Measurements from ENCODE around the gene TOGARAM1. TPM values are rescaled to one million over a fixed set of nuclear protein-coding genes. Genes with fewer than 3 reads are reported as not detected.

Gene TOGARAM1
- total and polyA plus RNA-seq, 12 donors, result 3.7 to 25.2 (median 21.8) TPM

- Histone ChIP-seq H3K4me3 (no peak overlapping the region), H3K9me3 (no peaks in the 10 kb centered on the region), H3K27ac (no peak overlapping the region), H3K36me3 (peaks cover 0 to 12% (median 0%) of the 10 kb centered on the region in 9 donors), H3K27me3 (no peaks in the 10 kb centered on the region), H3K4me1 (peaks cover 0 to 71% (median 56%) of the 10 kb centered on the region in 9 donors)
- intact Hi-C loops (cut with DNase I), result loop anchor here in 3 of 10 donors (5.0 to 10.0 kb wide), 3 partner anchors 42 to 125 kb away; partner anchors contain the start of genes FKBP3 (in 3 of the 3), FANCM (in 2 of the 3), KLHL28 (in 2 of the 3) and TOGARAM1 (in 2 of the 3)
- WGBS, 2 donors, result 45 to 58% methylated on average over 1 of the region's 1 CpG
- DNase-seq, result no peak
- no peak for ATAC-seq
- TF ChIP-seq, protein P1, sequence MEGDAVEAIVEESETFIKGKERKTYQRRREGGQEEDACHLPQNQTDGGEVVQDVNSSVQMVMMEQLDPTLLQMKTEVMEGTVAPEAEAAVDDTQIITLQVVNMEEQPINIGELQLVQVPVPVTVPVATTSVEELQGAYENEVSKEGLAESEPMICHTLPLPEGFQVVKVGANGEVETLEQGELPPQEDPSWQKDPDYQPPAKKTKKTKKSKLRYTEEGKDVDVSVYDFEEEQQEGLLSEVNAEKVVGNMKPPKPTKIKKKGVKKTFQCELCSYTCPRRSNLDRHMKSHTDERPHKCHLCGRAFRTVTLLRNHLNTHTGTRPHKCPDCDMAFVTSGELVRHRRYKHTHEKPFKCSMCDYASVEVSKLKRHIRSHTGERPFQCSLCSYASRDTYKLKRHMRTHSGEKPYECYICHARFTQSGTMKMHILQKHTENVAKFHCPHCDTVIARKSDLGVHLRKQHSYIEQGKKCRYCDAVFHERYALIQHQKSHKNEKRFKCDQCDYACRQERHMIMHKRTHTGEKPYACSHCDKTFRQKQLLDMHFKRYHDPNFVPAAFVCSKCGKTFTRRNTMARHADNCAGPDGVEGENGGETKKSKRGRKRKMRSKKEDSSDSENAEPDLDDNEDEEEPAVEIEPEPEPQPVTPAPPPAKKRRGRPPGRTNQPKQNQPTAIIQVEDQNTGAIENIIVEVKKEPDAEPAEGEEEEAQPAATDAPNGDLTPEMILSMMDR (IDR thresholded peaks at IDR 0.05), result no peak
Measured at GRCh38 chr14:45089813-45090212, 127.8 kb downstream of the TOGARAM1 start.

DNA sequence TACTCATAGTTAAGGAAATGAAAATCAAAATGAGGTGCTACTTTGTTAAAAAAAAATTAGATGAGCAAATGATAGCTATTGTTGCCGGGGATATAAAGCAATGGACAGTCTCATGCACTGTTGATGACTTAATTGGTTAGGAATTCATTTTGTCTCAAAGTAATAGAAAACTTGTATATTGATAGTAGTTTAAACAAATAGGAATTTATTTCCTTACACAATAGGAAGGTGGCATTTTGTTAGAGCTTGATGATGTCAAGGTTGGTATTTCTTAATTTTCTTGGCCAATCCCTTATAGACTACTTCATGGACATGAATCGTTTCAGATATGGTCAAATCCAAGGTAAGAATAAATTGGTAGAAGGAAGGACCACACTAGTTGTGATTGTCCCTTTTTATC is 129.7 kb downstream of the TOGARAM1 start:
- Histone ChIP-seq H3K36me3 (peaks cover 0 to 31% (median 8%) of the 10 kb centered on the region in 9 donors), H3K4me3 (no peak overlapping the region), H3K27me3 (no peaks in the 10 kb centered on the region), H3K27ac (no peak overlapping the region), H3K4me1 (peaks cover 0 to 52% (median 37%) of the 10 kb centered on the region in 9 donors), H3K9me3 (no peaks in the 10 kb centered on the region)
- intact Hi-C loops (cut with DNase I), result loop anchor here in 1 of 10 donors (5.0 kb wide), 1 partner anchor 41 kb away; the partner anchor contains the start of gene FKBP3
- TF ChIP-seq, protein P1 (IDR thresholded peaks at IDR 0.05), result no peak
- 84 to 88% methylated on average over 2 of the region's 2 CpGs for WGBS, 2 donors
- DNase-seq, result no peak
- ATAC-seq, result no peak

DNA sequence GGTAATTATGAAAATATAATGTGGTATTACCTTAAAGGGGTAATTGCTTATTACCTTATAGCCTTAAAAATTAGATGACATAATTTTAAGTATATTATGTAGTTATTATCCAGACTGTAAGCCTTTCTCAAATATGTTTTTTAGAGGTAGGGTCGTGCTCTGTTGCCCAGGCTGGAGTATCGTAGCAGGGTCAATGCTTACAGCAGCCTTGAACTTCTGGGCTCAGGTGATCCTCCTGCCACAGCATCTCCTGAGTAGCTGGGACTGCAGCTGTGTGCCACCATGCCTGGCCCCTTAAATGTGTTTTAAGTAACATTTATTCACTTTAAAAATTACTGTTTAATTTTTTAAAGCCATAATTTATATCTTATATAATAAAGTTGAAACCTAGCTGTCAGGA is 132.3 kb downstream of the TOGARAM1 start:
- Histone ChIP-seq H3K27ac (no peak overlapping the region), H3K4me3 (no peak overlapping the region), H3K36me3 (peaks cover 0 to 57% (median 25%) of the 10 kb centered on the region in 9 donors), H3K9me3 (no peaks in the 10 kb centered on the region), H3K27me3 (no peaks in the 10 kb centered on the region), H3K4me1 (peaks cover 0 to 28% (median 24%) of the 10 kb centered on the region in 9 donors)
- 96% methylated on average over 2 of the region's 2 CpGs for WGBS, 2 donors
- TF ChIP-seq, protein P1 (IDR thresholded peaks at IDR 0.05), result no peak
- intact Hi-C loops (cut with DNase I), result loop anchor here in 1 of 10 donors (5.0 kb wide), 1 partner anchor 38 kb away; the partner anchor contains the start of gene FKBP3
- DNase-seq, result no peak
- ATAC-seq, result no peak

DNA sequence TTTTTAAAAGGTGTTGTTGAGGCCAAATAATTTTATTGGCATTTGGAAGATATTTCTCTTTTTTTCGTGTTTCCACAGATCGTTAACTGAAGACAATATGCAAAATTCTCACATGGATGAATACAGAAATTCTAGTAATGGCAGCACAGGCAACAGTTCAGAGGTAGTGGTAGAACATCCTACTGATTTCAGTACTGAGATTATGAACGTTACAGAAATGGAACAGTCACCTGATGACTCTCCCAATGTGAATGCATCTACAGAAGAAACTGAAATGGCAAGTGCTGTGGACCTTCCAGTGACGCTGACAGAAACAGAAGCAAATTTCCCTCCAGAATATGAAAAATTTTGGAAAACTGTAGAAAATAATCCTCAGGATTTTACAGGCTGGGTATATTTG is 133.2 kb downstream of the TOGARAM1 start:
- Histone ChIP-seq H3K36me3 (peaks cover 0 to 66% (median 29%) of the 10 kb centered on the region in 9 donors), H3K27ac (no peak overlapping the region), H3K4me3 (no peak overlapping the region), H3K4me1 (peaks cover 0 to 21% (median 15%) of the 10 kb centered on the region in 9 donors), H3K27me3 (no peaks in the 10 kb centered on the region), H3K9me3 (no peaks in the 10 kb centered on the region)
- whole genome bisulfite sequencing, 2 donors, result 84 to 86% methylated on average over 4 of the region's 4 CpGs
- DNase-seq (no peak), ATAC-seq (no peak)
- TF ChIP-seq, protein P1 (IDR thresholded peaks at IDR 0.05), result no peak
- intact Hi-C loops (cut with DNase I), result loop anchor here in 1 of 10 donors (5.0 kb wide), 1 partner anchor 37 kb away; the partner anchor contains the start of gene FKBP3
